IPS DF 19.7 (cell line): Measurements from ENCODE around the gene LCE1A.

Experiments
- DNase-seq: peaks from one replicate; pipeline ENCODE4 v3.0.0-alpha.2; 2013; ENCODE audit warnings: low read depth, low spot score

Gene LCE1A, protein sequence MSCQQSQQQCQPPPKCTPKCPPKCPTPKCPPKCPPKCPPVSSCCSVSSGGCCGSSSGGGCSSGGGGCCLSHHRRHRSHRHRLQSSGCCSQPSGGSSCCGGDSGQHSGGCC

GRCh38 chr1:152827173-152827572 is at the start of gene LCE1A:
LCE1A (plus strand) TSS chr1:152827473; CDS start chr1:152827473, 0 bp downstream.
- DNase-seq: no peak

- DNase-seq: no peak
Measured at GRCh38 chr1:152777510-152778137, 49.6 kb upstream of the LCE1A start.

DNA sequence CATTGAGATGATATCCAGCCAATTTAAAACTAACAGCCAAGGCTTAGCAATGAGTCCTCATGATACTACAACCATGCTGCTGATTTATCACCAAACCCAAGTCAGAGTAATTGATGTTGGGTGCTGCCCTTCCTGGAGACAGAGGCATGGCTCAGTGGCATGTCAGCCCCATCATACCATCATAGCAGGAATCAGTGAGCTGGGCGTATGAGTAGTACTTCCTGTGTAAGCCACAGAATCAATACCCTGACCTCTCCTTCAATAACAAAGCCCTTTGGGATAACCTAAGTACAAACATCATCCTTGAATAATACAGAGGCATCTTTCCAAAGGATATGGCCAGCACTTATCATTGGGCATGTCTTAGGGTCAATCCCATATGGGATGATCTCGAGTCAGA is 44.2 kb upstream of the LCE1A start:
- no peak for DNase-seq

GRCh38 chr1:152786077-152786476 is 41.2 kb upstream of the LCE1A start, which contains the start of gene LCE1E:
LCE1E (plus strand) TSS chr1:152786257; CDS start chr1:152787300, 1,043 bp downstream.
- no peak for DNase-seq

GRCh38 chr1:152795686-152796085 is 31.6 kb upstream of the LCE1A start:
- no peak for DNase-seq

DNA sequence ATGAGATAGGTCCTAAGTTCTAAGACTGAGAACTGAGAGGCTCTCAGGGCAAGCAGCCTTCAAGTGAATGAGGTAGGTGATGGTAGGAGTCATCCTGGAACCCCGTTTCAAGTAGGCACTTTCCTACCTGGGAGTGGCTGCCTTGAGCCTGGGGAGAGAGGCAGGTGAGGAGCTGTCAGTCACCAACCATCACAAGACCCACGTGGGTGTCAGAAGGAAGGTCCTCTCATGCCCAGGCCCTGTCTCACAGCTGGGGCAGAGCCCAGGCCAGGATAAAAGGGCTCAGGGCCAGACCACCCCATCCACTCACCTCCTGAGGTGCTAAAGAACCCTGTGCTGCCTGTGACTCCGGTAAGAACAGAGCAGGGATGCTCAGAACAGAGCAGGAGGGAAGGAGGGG is 30.9 kb upstream of the LCE1A start, which contains the start of gene LCE1D:
Gene LCE1D, plus strand, starts transcription at position 301 of the 400 bp plus-strand sequence. CDS start 1,074 bp downstream, outside the sequence.
- no peak for DNase-seq

DNA sequence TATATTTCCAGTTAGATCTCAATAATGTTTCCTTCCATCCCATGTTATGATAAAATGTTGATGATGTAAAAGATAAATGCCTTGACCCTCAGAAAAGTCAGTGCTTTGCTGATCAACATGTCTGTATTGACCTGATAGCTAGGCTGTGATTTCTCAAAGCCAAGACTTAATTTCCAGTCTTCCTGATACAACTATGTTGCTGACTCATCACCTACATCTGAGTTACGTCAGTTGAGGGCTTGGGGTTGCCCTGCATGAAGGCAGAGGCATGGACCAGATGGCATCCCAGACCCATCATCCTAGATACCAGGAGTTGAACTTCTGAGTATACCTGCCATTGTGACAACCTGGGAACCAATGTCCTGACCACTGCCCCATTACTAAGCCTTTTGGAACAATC is 25.9 kb upstream of the LCE1A start:
- no peak for DNase-seq

- no peak for DNase-seq
Measured at GRCh38 chr1:152806576-152806975, 20.7 kb upstream of the LCE1A start, which contains the start of gene LCE1C. LCE1C (minus strand) TSS chr1:152806651; CDS start chr1:152805478, 1,173 bp downstream.

GRCh38 chr1:152811050-152811449 is 16.2 kb upstream of the LCE1A start:
- DNase-seq: no peak

DNA sequence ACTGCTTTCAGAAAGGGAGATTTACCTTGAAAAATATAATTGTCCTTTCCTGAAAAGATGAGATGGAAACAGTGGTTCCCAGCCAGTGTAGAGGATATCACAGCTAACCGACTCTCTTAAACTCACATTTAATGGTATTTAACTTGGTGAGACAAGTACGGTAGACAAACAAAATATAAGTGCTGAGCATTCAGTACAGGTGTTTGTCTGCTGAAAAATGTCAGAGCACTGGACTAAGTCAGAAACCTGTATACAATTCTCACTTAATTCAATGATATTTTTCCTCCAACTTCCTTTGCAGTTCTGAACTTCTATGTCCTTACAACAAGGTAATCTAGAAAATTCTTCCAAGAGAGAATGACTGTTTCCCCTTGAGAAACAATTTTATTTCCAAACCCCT is 15.6 kb upstream of the LCE1A start, which contains the start of gene LCE1B:
Gene LCE1B, plus strand, starts transcription at position 301 of the 400 bp plus-strand sequence. CDS start 476 bp downstream, outside the sequence.
- no peak for DNase-seq

DNA sequence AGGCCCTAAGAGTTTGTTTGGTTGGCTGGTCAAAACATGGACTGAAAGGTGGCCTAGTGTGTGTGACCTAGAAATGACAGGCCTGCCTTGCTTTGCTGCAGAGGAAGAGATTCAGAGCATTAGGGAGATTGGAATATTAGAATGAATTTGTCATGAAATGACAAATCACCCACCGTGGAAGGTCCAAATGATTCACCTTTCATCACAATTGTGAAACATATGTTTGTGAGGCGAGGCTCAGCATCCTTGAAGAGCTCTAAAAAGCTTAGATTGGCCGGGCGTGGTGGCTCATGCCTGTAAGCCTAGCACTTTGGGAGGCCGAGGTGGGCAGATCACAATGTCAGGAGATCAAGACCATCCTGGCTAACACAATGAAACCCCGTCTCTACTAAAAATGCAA is 10.0 kb upstream of the LCE1A start:
- no peak for DNase-seq

- no peak for DNase-seq
Measured at GRCh38 chr1:152823294-152823693, 4.0 kb upstream of the LCE1A start.

- DNase-seq: no peak
Measured at GRCh38 chr1:152824964-152825363, 2.3 kb upstream of the LCE1A start.

DNA sequence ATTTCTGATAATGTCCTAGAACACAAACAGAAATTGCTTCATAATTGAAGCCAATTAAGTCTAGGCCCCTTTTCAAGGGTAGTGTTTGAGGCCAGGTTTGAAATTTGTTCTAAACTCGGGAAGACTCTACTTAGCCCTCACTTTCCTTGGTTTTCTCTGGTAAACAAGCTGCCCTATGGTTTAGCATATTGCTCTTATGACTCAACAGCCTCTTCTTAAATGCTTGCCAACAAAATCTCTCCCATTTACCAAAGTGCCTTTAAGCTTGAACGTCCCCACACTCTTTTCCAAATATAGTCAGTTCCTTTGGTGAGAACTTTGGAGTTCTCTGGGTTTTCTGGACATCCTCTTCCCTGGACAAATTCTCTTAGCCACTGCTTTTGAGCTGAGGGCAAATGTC is 9.6 kb downstream of the LCE1A start:
- no peak for DNase-seq

GRCh38 chr1:152842556-152842955 is 15.3 kb downstream of the LCE1A start, which contains the start of gene LCE6A:
LCE6A (plus strand) TSS chr1:152842856; CDS start chr1:152843521, 665 bp downstream.
- no peak for DNase-seq

GRCh38 chr1:152855661-152856060 is 28.4 kb downstream of the LCE1A start:
- no peak for DNase-seq

GRCh38 chr1:152858062-152858461 is 30.8 kb downstream of the LCE1A start:
- DNase-seq: no peak

- no peak for DNase-seq
Measured at GRCh38 chr1:152859696-152860095, 32.4 kb downstream of the LCE1A start, which contains the start of gene LCE7A. LCE7A (plus strand) TSS chr1:152859996; CDS start chr1:152860698, 702 bp downstream.

DNA sequence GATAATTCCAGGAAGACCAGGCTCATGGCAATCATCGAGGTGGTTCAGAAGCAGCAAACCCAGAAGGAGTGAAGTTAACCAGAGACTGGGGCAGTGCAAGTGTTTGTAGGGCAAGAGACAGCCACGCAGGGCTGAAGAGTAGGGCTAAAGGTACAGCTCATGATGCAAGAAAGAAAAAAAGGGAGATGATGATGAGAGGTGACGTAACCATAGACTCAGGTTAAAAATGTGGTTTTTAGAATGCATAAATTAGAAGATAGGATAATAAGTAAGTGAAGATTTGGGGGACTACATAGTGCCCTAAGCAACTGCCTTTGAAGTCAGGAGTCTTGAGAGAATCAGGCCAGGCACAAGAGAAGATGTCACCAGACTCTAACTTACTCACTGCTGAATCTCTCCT is 32.9 kb downstream of the LCE1A start:
- no peak for DNase-seq

DNA sequence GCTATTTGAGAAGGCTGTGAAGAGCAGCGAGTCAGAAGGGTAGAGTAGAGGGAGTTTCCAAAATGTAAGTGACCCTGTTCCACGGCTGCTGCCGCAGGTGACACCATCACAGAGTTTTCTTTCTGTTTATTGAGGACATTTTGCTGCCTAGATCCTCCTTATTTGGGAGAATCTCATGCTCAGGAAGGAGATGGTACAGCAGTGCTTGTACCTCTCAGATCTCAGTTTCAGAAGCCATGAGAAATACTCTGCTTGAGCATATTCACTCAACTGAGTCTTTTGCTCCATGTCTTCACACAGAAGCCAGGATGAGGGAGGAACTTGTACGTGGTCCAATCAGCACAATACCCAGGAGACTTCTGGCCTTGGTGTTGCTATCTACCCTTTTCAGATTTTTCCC is 34.1 kb downstream of the LCE1A start:
- DNase-seq: no peak

- DNase-seq: no peak
Measured at GRCh38 chr1:152864443-152864842, 37.2 kb downstream of the LCE1A start.

DNA sequence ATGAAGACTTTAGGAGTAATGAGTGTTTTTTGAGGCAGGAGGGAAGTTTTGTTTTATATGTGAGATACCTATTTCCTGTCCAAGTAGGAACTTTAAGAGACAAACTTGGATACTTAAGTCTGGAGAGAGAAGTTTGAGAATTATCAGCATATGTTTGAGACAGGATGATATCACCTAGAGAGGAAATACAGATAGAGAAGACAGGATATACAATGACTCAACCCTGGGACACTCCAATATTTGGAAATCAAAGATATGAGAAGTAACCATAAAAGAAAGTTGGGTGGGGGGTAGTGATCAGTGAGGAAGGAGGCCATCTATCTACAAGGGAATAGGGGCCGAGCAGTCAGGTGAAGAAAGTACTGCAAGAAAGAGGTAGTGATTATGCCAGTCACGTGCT is 39.0 kb downstream of the LCE1A start:
- no peak for DNase-seq

- DNase-seq: no peak
Measured at GRCh38 chr1:152869808-152870419, 42.6 kb downstream of the LCE1A start.
